Measurements from ENCODE around the gene TMEM107.
A peak's percentile ranks its signal among the peaks of the same experiment; 100 is the strongest.

Gene TMEM107

GRCh38 chr17:8123695-8124349, 52.4 kb downstream of the TMEM107 start, which contains the start of gene HES7:
TSS of gene HES7 (minus strand) at chr17:8124106. CDS start at chr17:8124084, 22 bp downstream.
- Mint-ChIP-seq H3K27me3 (peaks cover 72% of the 10 kb centered on the region), H3K36me3 (no peaks in the 10 kb centered on the region), H3K9me3 (no peaks in the 10 kb centered on the region), H3K27ac (peak within 1 kb of the TSS; percentile 75), H3K4me1 (peaks cover 74% of the 10 kb centered on the region), H3K4me3 (peak within 1 kb of the TSS; percentile 83)
- no peak for ATAC-seq

GRCh38 chr17:8122924-8123694, 53.1 kb downstream of the TMEM107 start:
- Mint-ChIP-seq H3K4me1 (peaks cover 81% of the 10 kb centered on the region), H3K36me3 (no peaks in the 10 kb centered on the region), H3K27ac (peak overlapping the region; percentile 75), H3K4me3 (peak overlapping the region; percentile 83), H3K9me3 (no peaks in the 10 kb centered on the region), H3K27me3 (peaks cover 79% of the 10 kb centered on the region)
- ATAC-seq: no peak
